SK-N-DZ (cell line): ENCODE results near the gene PTEN.

Experiments
- DNase-seq: peaks from one replicate; pipeline ENCODE4 v3.0.0-alpha.2; 2015; ENCODE audit warnings: low spot score
- small RNA-seq, 2 experiments: library from RNA; depleted of rRNA; stranded (forward); fragments of <200 nt; gene quantifications; one replicate each; pipeline ENCODE3, GENCODE V24; 2014

PTEN gene

GRCh38 chr10:87974130-87974529, 110.7 kb downstream of the PTEN start:
- DNase-seq = no peak

GRCh38 chr10:87974769-87975168, 111.3 kb downstream of the PTEN start:
- no peak for DNase-seq

GRCh38 chr10:87976101-87976743, 112.8 kb downstream of the PTEN start:
- DNase-seq = no peak

GRCh38 chr10:87978166-87978565, 114.7 kb downstream of the PTEN start:
- DNase-seq = no peak

- DNase-seq = no peak
Observed at GRCh38 chr10:87979847-87980246, 116.4 kb downstream of the PTEN start.

- DNase-seq = no peak
Observed at GRCh38 chr10:87983716-87984115, 120.3 kb downstream of the PTEN start.

- no peak for DNase-seq
Observed at GRCh38 chr10:87987206-87987605, 123.8 kb downstream of the PTEN start.

- no peak for DNase-seq
Observed at GRCh38 chr10:87991946-87992345, 128.5 kb downstream of the PTEN start.

- no peak for DNase-seq
Observed at GRCh38 chr10:88004451-88004850, 141.0 kb downstream of the PTEN start.

- DNase-seq = no peak
Observed at GRCh38 chr10:88006261-88006660, 142.8 kb downstream of the PTEN start.

- DNase-seq = no peak
Observed at GRCh38 chr10:88008866-88009470, 145.5 kb downstream of the PTEN start.

- DNase-seq = no peak
Observed at GRCh38 chr10:88012641-88013040, 149.2 kb downstream of the PTEN start.

GRCh38 chr10:88017781-88018180, 154.4 kb downstream of the PTEN start:
- no peak for DNase-seq

- no peak for DNase-seq
Observed at GRCh38 chr10:88019753-88020152, 156.3 kb downstream of the PTEN start.

Small RNA genes lying within 50 kb of the gene (small RNA-seq; reads per million reads assigned to genes)
- 0 to 0.16 reads per million in 2 experiments for gene RF00284
- gene RN7SL78P = 0 reads per million in 2 experiments
